ENCODE results near the gene BOLL.
A peak's percentile ranks its signal among the peaks of the same experiment; 100 is the strongest.
"Not testable (repeated sequence)": the region's sequence is repeated elsewhere in the genome, so short reads cannot be mapped to it uniquely, and the experiment has no call there.

BOLL gene

DNA sequence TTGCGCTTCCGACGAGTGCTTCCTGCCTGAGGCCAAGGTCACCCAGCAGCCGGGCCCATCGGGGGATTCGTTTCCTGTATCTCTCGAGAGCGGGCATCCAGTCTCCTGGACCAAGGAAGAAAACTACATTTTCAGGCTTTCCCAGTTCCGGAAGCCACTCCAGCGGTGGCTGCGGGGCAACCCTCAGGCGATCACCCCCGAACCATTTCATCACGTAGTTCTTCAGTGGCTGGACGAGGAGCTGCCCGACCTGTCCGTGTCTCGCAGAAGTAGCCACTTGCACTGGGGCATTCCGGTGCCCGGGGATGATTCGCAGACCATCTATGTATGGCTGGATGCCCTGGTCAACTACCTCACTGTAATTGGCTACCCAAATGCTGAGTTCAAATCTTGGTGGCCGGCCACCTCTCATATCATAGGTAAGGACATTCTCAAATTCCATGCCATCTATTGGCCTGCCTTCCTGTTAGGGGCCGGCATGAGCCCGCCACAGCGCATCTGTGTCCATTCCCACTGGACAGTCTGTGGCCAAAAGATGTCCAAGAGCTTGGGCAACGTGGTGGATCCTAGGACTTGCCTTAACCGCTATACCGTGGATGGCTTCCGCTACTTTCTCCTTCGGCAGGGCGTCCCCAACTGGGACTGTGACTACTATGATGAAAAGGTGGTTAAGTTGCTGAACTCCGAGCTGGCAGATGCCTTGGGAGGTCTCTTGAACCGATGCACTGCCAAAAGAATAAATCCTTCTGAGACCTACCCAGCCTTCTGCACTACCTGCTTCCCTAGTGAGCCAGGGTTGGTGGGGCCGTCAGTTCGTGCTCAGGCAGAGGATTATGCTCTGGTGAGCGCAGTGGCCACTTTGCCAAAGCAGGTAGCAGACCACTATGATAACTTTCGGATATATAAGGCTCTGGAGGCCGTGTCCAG is 78.9 kb downstream of the BOLL start:
- peak; percentile 24 for DNase-seq (ENCODE audit: low spot score)

GRCh38 chr2:197705121-197705911 is 79.8 kb downstream of the BOLL start, which contains the start of gene MARS2:
Gene MARS2, plus strand, starts transcription at chr2:197705369. Its CDS starts 37 bp downstream, at chr2:197705406.
- DNase-seq (ENCODE audit: low spot score) = peak; percentile 98

DNA sequence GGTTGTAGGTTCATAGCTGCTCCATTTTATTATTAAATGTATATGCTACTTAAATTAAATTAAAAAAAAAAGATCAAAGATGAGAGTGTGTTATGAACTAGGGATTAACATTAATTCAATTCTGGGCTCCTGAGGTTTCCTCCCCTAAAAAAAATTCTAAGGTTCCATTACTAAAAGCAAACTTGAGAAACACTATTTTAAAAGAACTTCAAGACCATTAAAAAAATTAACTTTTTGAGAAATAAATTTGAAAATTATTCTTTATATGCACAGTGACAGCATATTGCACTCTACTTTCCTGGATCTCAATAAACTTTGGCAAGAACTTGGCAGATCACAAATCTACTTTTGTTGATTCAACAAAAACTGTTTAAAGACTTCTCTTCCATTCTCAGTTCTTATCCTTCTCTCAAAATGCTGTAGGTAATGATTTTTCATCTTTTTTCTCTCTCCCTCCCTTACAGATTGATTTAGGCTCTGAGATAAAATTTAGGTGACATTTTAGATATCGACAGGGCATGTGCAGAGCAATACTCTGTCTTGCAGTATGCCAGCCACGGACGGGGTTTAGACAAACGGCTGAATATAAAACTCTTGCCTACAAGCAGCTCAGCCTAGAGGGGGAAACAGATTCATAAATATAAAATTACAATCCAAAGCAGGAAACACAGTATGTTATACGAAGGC is 80.5 kb downstream of the BOLL start:
- DNase-seq (ENCODE audit: low spot score) = no peak

DNA sequence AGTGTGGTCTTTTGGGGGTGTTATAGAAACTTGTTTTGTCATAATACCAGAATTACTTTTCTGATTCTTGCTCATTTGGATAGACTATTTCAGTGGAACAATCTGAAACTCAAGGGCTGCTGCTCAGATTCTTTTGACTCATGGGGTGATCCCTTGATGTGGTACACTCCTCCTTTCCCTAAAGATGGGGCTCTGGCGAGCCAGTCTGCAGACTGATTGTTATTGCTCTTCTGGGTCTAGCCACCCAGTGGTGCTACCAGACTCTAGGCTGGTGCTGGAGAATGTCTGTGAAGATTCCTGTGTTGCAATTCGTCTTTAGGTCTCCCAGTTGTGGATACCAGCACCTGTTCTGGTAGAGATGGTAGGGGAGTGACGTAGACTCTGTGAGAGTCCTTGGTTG is 84.2 kb downstream of the BOLL start:
- no peak for DNase-seq (ENCODE audit: low spot score)

GRCh38 chr2:197699724-197700123 is 85.4 kb downstream of the BOLL start:
- DNase-seq (ENCODE audit: low spot score) = not testable (repeated sequence)

- not testable (repeated sequence) for DNase-seq (ENCODE audit: low spot score)
Observed at GRCh38 chr2:197696571-197696970, 88.5 kb downstream of the BOLL start.

GRCh38 chr2:197695971-197696370 is 89.1 kb downstream of the BOLL start:
- DNase-seq (ENCODE audit: low spot score) = not testable (repeated sequence)

DNA sequence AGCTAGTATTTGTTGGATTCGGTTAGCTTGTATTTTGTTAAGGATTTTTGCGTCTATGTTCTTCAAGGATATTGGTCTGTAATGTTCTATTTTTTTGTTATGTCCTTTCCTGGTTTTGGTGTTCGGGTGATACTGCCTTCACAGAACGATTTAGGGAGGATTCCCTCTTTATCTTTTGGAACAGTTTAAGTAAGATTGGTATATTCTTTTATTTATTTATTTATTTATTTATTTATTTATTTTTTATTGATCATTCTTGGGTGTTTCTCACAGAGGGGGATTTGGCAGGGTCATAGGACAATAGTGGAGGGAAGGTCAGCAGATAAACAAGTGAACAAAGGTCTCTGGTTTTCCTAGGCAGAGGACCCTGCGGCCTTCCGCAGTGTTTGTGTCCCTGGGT is 89.9 kb downstream of the BOLL start:
- not testable (repeated sequence) for DNase-seq (ENCODE audit: low spot score)

DNA sequence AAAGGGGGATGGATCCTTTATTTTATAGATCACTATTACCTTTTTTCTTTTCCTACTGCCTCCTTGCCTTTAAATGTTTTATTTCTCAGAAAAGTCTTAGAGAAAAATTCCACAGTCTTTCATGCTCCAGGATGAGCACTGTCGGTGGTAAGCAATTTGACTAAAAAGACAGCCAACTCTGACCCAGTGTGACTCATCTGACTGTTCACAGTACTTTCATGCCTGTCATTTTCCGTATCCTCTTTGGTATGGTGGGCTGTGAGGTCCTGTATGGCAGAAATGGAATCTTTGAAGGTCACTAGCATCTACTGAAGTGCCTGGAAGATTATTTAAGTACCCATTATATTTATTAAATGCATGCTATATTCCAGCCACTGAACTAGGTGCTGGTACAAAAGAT is 107.6 kb downstream of the BOLL start:
- peak; percentile 50 for DNase-seq (ENCODE audit: low spot score)

DNA sequence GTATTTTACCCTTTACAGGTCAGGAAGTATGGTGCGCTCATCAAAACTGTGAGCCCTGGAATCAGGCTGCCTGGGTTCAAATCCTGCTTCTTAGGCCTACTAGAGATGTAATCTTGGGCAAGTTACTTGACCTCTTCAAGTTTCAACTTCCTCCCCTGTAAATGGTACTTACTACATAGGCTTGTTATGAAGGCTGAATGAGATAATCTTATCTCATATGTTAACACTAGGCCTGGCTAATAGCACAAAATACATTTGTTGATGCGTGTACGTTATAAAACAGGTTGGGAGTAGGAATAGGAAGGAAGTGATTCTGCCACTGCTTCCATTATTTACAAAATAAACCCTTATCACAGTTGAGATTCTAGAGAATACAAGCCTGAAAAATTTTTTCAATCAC is 108.1 kb downstream of the BOLL start:
- no peak for DNase-seq (ENCODE audit: low spot score)
